GM13976 (cell line): ENCODE measurements around the gene IGSF3.
"Not testable (repeated sequence)": the region's sequence is repeated elsewhere in the genome, so short reads cannot be mapped to it uniquely, and the experiment has no call there.

Experiments
- DNase-seq: peaks from one replicate; pipeline ENCODE4 v3.0.0; 2012; ENCODE audit warnings: low spot score
- in situ Hi-C: fragments of 300-500 bp; cut with MboI; formaldehyde crosslinking; loops from one replicate; pipeline ENCODE4 v1.12.0; 2022; ENCODE audit warnings: low sequenced_read_pairs, mixed read lengths, inconsistent platforms; ENCODE audit not compliant: unreplicated experiment
- TF ChIP-seq, protein P1 (sequence below): IDR thresholded peaks from 2 replicates; pipeline ENCODE4 v1.5.1; 2012; ENCODE audit warnings: borderline replicate concordance, mild to moderate bottlenecking; ENCODE audit not compliant: insufficient read depth; ENCODE audit errors: extremely low read depth, missing control alignments, control extremely low read depth

IGSF3 gene

DNA sequence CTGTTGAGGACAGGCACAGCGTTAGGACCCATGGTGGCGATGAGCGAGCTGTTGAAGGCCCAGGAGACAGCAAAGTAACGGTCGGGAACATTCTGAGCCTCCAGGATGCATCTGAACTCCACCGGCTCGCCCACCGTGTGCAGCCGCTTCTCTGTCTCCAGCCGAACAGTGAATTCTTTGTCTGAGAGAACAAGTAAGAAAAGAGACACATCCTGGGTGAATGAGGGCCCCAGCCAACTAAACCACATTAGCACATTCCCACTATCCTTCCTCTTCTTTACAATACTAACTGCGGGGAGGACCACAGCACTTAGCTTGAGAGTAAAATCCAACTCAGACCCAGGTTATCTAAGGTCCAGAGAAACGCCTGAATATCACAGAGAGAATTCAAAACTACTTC is 59.4 kb downstream of the IGSF3 start:
- DNase-seq, in situ Hi-C loops: not testable (repeated sequence)

DNA sequence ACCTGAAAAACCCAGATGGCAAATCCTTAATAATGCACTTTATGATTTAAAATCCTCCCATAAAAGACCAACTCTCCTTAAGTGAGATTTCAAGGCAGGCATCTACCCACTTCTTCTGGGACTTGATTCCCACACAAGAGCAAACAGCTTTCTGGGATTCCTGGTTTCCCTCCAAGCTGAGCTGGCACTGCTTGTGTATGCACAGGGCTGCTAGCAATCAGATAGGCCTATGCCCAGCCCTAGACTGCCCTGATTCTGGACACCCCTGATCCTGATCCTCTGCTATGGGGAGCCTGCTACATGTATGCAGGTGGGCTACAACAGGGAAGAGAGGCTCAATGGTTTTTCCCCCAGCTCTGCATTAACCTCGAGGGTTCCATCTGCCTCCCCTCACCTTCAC is 60.1 kb downstream of the IGSF3 start:
- DNase-seq, in situ Hi-C loops: not testable (repeated sequence)

DNA sequence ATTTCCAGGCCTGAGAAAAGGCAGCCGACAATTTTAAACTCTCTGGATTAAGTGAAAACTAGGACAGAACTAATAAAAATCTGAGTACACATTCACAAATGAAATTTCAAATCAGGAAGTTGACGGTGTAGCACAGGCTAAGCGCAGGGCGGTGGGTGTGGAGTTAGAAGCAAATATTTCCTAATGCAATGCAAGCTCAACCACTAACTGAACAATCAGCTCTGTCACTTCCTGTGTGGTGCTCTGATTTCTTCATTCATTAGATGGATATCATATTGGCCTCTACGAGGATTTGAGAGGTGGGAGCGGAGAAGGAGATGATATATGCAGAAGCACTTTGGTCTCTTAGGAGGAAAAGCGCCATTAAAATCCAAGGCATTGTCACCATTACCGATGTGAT is 61.5 kb downstream of the IGSF3 start:
- not testable (repeated sequence) for DNase-seq

DNA sequence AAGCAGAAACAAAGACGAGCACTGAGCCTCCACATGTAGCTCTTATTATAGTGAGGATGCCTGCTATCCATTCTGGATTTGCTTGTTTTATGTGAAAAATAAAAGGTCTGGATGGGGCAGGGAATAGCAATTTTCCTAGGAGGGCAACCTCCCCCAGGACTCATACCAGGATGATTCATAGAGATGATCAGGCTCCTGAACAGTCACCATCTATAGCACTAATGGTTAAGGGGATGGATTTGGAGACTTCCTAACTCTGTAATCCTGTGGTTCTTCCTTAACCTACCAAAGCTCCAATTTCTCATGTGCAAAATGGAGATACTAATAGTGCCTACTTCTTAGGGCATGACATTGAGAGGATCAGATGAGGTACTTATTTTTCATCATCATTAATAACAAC is 62.2 kb downstream of the IGSF3 start:
- TF ChIP-seq, protein P1, sequence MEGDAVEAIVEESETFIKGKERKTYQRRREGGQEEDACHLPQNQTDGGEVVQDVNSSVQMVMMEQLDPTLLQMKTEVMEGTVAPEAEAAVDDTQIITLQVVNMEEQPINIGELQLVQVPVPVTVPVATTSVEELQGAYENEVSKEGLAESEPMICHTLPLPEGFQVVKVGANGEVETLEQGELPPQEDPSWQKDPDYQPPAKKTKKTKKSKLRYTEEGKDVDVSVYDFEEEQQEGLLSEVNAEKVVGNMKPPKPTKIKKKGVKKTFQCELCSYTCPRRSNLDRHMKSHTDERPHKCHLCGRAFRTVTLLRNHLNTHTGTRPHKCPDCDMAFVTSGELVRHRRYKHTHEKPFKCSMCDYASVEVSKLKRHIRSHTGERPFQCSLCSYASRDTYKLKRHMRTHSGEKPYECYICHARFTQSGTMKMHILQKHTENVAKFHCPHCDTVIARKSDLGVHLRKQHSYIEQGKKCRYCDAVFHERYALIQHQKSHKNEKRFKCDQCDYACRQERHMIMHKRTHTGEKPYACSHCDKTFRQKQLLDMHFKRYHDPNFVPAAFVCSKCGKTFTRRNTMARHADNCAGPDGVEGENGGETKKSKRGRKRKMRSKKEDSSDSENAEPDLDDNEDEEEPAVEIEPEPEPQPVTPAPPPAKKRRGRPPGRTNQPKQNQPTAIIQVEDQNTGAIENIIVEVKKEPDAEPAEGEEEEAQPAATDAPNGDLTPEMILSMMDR: no peak
- no peak for DNase-seq
- in situ Hi-C loops: no loop called here

More for the DNA sequence above, 61.5 kb downstream of the IGSF3 start:
- in situ Hi-C loops: not testable (repeated sequence)

DNA sequence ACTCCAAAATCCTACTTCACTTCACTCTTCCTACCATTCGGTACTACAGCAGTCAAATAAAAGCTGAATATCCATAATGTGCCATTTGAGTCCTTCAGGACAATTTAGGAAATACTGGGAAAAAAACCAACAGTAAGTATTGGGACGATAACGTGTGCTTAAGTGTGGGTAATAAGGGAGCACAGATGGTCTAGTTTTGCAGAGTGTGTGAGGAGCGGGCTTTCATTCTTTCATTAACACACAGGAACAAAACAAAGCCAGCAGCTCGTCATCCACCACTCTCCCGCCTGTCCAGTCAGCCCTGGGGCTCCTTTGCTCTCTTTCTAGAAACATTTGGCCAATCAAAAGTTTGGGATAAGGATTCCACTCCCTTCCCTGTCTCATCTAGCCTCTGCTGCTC is 63.1 kb downstream of the IGSF3 start:
- DNase-seq, in situ Hi-C loops: not testable (repeated sequence)

DNA sequence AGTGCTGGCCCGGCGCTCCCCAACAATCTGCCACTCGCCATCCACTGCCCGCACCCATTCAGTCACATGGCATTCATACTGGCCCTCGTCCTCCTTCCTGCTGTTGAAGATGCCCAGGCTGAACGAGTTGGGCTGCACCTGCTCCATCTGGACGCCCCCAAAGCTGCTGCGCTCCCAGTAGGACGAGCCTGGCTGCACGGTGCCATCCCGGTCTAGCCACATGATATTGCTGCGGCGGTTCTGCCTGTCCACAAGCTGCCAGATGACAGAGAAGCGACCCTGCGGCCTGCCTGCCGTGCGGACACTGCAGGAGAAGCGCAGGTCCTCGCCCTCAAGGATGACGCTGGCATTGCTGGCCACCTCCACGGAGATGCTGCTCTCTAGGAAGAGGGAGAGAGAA is 63.9 kb downstream of the IGSF3 start:
- DNase-seq, in situ Hi-C loops: not testable (repeated sequence)

DNA sequence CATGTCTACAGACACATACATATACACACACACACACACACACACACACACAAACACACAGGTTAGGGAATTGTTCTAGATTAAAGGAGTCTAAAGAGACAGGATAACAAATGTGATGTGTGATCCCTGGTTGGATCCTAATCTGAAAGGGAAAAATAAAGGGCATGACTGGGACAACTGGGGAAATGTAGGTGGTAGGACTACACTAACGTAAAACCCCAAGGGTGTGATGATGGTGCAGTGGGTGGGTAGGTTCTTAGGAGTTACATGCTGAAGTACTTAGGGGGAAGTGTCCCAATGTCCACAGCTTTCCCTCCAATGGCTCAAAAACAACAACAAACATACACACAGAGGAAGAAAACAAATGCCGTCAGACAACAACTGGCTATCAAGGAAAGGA is 68.2 kb downstream of the IGSF3 start:
- DNase-seq, in situ Hi-C loops: not testable (repeated sequence)

DNA sequence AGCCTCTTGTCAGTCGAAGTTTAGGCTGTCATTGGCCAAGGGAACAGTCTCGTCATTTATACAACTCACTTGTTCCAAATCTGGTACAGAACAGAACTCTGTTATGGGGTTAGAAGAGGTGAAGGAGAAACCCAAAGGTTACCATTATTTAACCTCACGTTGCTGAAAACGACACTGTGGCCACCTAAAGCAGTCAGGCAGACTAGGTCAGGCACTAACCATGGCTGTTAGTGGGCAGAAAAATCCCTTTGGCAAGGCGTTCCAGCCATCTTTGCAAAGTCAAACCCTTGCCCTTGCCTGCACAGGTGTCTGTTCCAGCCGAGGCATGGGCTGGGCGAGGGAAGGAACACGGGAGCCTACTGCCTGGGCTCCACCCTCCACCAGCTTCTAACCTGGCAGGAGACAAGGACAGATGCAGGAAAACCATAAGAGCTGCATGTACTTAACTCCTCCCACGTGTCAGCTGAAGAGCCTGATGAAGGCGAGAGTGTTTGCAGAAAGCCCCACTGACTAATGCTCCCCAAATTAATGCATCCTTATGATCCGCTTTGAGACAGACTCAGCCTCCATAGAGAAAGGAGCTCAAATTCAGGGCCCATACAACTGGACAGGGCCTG is 69.0 kb downstream of the IGSF3 start:
- in situ Hi-C loops: not testable (repeated sequence)

DNA sequence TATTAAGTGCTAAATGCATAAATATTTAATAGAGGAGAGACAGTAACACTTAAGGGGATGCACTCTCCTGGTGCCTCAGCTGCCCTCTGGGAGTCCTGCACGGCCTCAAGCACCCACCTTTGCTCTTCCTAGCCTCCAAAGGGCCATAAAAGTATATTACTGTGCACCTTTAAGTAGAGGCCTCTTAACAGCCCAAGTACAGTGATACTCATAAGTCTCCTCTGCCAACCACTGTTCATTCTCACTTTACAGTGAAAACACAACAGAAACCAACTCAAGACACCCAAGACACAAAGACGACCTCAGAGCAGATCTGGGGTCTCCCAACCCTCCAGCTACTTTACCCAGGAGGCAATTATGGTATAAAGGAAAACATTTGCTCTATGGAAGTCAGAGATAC is 70.1 kb downstream of the IGSF3 start:
- DNase-seq, in situ Hi-C loops: not testable (repeated sequence)

More for the DNA sequence above, 69.0 kb downstream of the IGSF3 start:
- not testable (repeated sequence) for DNase-seq

DNA sequence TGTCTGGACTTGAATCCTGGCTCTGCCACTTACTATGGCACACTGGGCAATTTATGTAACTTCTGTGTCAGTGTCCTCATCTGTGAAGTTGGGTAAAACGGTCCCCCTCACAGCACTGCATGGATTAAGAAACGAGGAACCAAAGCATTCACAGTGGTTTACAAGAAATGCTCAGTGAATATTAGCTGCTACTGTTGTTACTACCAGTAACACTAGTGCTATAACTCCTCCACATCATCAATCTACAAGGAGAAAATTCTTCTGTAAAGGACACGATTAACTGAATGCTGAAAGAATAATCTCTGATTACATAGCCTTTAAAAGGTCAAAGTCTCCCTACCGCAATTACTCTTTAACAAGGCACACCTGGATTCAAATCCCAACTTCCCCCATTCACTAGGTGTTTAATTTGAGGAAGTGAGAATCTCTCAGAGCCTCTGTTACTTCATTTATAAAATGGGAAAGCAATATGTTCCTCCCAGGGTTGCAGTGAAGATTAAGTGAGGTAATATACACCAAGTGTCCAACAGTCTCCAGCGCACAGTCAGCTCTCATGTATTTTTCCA is 70.7 kb downstream of the IGSF3 start:
- DNase-seq, in situ Hi-C loops: not testable (repeated sequence)

DNA sequence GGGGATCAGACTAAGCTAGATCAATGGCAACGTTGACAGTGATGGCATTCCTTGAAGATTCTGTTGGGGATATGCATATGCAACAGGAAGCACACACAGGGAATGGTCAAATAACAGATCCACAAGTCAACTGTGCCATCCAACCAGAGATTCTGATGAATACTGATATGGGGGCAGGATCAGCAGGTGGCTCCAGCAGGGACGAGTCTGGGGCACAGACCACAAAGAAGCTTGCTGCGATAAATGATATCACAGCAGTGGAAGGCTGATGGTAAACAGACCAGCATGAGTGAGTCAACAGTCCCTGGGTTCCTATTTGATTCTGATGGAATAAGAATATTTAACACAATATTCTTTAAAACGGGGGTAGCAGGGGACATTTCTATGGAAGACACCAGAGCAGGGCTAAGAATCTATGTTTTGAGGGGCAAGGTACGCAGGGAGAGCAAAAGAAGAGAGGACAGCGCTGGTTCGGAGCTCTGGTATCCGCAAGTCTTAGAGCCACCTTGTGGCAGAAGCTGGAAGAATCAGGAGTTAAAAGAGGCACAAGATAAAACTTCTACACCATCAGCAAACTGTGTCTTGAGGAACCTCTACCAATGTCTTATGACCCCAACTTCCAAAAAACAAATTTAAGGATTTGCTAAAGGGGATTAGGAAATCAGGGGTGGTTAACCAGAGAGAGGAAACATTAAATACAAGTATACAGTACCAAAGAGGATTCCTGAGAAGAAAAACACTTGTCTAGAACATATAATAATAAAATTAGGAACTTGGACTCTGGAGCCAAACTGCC is 71.4 kb downstream of the IGSF3 start:
- DNase-seq, in situ Hi-C loops: not testable (repeated sequence)
- TF ChIP-seq, protein P1: peak; percentile 18

DNA sequence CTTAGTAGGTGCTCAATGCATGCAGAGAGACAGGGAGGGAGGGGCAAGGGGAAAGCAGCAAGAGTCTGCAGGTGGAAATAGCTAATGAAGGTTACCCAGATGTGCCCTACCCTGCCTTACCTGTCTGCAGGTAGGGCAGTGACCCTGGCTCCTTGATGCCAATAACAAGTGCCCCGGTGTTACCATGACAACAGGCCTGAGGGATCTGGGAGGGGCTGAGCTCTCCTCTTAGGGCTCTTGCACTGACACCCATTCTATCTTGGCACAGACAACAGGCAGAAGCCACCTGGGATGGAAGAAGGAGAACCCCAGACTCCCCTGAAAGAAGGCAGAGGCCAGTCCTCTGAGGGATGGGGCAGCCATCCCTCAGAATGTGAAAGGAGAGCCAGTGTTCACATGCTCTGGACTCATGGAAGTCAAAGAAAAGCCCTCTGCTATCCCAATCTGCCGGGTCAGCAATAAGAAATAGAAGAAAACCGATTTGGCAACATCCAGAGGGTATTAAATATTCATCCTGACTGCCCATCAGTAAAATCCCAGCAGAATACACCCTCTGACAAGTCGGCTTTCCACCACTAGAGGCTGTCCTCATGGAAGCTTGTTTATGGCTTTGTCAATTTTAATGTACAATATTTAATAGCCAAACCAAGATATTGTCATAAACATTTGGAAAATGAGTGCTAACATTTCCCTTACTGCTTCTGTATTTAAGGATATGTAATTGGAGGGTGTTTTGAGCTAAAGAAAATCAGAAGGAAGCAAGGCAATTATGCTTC is 72.3 kb downstream of the IGSF3 start:
- DNase-seq, in situ Hi-C loops: not testable (repeated sequence)

DNA sequence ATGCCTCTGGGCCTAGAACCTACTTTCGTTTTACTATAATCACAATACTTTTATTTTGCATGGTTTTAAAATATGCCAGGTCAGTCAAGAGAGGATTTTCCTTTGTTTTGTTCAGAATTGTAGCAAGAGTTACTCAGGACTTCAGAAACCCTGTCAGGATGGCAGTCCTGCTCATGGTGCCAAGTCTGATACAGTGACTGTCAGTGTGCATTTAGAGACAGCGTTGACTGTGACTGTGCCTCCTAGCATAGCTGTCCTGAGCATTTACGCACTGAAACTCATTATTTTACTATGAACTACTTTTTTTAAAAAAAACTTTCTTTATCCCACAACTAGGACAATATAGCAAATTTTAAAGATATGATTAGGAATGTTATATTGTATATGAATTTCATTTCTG is 73.6 kb downstream of the IGSF3 start:
- in situ Hi-C loops, DNase-seq: not testable (repeated sequence)

DNA sequence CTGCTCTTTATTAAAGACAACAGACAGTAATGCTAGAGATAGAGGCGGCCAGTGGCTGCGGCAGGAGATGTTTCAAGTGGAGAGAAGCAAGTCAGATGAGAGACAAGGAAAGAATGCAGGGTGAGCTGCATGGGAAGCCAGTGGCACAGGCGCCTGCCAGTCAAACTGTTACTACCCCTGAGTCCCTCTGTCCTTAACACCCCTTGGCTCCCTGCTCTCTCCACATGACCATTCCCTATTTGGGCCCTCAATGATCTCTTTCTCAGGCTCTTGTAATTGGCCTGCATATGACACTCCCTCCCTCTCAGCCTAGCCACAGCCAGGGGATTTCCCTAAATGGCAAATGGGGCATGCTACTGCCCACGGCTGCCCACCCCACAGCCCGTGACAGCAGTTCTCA is 74.1 kb downstream of the IGSF3 start:
- DNase-seq, in situ Hi-C loops: not testable (repeated sequence)

DNA sequence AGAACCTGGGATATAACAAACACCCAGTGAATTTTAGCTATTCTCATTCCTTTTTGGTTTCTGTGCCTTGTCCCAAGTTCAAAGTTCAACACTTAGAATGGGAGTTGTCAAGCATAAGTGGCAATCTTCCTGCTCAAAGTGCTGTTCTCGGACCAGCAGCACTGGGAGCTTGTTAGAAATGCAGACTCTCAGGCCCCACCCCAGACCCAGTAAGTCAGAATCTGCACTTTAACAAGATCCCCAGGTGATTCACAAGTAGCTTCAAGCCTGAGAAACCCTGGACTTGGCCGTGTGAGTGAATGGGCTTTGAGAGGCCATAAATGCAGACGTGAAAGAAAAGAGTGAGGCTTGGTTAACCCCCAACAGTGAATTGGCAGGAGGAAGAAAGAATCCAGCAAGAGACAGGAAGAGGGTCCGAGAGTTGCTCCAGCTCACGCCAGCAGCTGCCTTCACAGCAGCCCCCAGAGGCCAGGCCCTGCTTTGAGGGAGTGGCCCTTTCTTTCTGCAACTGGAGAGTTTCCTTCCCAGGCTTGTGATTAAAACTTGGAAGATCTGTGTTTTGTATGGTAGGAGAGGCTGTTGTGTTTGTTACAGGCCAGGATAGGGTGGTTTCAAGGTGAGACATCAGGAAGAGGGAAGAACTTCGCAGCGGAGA is 75.5 kb downstream of the IGSF3 start:
- in situ Hi-C loops, DNase-seq: not testable (repeated sequence)
